GM12864 (cell line): ENCODE results near the gene ACO2.

Experiments used
- DNase-seq: peaks from one replicate; pipeline ENCODE4 v3.0.0-alpha.2; 2011; ENCODE audit warnings: low read depth
- H3K4me3 ChIP-seq: 2 replicates; pipeline ENCODE4 v1.5.1; 2011; ENCODE audit warnings: mild to moderate bottlenecking, low read depth, low read length, control low read depth
- CTCF ChIP-seq: IDR thresholded peaks from 2 replicates; pipeline ENCODE4 v1.5.1; 2011; ENCODE audit warnings: low read depth, mild to moderate bottlenecking, moderate library complexity, low read length, control low read depth, inconsistent platforms; ENCODE audit errors: missing control alignments

The ACO2 gene

DNA sequence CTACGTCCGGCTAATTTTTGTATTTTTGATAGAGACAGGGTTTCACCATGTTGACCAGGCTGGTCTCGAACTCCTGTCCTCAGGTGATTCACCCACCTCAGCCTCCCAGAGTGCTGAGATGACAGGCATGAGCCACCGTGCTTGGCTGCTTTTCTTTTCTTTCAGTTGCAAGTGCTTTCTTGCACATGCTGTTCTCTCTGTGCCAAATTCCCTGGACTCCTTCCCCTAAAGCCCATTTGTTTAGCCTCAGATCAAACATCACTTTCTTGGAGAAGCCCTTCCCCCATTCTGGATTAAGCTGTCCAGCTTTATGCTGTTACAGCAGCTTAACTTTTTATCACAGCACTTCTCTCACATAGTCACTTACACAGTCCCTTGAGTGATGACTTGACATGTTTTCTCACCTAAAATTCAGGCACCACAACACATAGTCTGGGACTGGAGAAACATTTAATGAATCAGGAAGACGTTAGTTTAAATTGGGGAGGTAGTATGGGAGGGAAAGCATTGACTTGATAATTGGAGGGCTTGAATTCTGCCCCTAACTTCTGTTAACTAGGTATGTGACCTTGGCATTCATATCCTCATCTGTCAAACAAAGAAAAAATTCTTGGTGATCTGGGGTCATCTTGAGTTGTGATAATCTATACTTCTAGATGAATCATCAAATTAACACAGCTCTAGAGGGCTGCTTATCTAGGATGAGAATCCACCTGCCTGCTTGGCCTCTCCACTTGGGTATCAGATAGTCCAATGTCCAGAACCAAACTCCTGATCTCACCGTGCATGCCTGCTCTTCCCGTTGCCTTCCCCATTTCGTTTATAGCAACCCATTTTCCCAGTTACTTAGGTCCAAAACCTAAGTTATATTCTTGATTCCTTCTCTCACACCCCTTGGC is 18.4 kb downstream of the ACO2 start:
- no peak for TF ChIP-seq CTCF
- no peak overlapping the region for H3K4me3 ChIP-seq
- DNase-seq, result no peak

GRCh38 chr22:41488076-41488475 is 19.2 kb downstream of the ACO2 start:
- no peak for TF ChIP-seq CTCF
- no peak for DNase-seq

DNA sequence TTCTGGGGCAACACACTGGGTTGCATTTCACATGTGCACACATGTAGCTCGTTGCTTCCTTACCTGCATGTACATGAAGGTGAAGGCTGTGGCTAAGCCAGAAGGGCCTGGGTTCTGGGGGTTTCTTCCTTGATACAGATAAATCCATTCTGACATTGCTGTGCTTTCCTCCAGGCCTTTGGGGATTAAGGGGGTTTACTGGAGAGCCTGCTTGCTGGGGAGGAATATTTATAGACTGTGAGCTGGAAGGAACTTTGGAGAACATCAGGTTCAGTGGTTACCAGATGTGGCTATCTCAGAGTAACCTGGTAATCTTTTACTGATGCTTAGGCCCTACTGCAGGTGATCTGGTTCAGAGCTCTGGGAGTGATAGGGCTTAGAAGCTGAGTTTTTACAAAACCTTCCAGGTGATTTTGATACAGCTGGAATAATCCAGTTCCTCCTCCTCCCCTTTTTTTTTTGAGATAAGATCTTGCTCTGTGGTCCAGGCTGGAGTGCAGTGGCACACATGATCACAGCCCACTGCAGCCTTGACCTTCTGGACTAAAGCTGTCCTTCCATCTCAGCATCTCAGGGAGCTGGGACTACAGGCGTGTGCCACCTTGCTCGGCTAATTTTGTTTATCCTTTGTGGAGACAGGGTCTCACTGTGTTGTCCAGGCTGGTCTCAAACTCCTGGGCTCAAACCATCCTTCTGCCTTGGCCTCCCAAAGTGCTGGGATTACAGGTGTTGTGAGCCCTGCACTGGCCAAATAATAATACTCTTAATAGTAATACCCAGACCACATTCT is 19.9 kb downstream of the ACO2 start:
- no peak for TF ChIP-seq CTCF
- DNase-seq, result no peak
- H3K4me3 ChIP-seq, result no peak overlapping the region

More at GRCh38 chr22:41488076-41488475, 19.2 kb downstream of the ACO2 start:
- no peak overlapping the region for H3K4me3 ChIP-seq

GRCh38 chr22:41491374-41492100 is 22.6 kb downstream of the ACO2 start:
- TF ChIP-seq CTCF, result no peak
- no peak for DNase-seq
- H3K4me3 ChIP-seq, result no peak overlapping the region

DNA sequence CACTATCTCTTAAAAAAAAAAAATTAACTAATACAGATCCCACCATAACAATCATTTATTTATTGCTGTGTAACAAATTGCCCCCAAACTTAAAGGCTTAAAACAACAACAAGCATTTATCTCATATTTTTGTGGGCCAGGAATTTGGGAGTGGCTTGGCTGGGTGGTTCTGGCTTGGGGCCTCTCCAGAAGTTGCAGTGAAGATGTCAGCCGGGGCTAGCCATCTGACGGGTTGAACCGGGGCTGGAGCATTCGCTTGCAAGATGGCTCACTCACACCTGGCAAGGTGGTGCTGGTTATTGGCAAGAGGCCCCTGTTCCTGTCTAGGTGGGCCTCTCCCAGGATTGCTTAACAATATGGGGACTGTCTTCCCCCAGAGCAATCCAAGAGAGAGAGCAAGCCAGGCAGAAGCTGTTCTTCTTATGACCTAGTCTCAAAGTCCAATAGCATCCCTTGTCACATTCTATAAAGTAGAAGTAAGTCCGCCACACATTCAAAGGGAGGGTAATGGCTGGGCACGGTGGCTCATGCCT is 29.5 kb downstream of the ACO2 start:
- no peak overlapping the region for H3K4me3 ChIP-seq
- TF ChIP-seq CTCF, result no peak
- no peak for DNase-seq

GRCh38 chr22:41499624-41500280 is 30.8 kb downstream of the ACO2 start:
- H3K4me3 ChIP-seq, result no peak overlapping the region
- TF ChIP-seq CTCF, result no peak

More at GRCh38 chr22:41499624-41500280, 30.8 kb downstream of the ACO2 start:
- no peak for DNase-seq
